Ascending aorta (tissue), 2 donors: Measurements from ENCODE around the gene TNFRSF11A. TPM values are rescaled to one million over a fixed set of nuclear protein-coding genes. Genes with fewer than 3 reads are reported as not detected.

Experiments used
- DNase-seq, 2 donors: peaks; one replicate each; pipeline ENCODE4 v3.0.0-alpha.2; 2019; ENCODE audit warnings: low spot score in 2 of 2
- H3K27ac ChIP-seq, 2 donors: fragments of 200-600 bp; sonication (generic); one replicate each; pipeline ENCODE4 v1.5.1; 2016 to 2017; ENCODE audit warnings: mild to moderate bottlenecking in 1 of 2
- H3K27me3 ChIP-seq: fragments of 200-600 bp; sonication (generic); one replicate; pipeline ENCODE4 v1.5.1; 2017
- H3K36me3 ChIP-seq, 2 donors: fragments of 200-600 bp; sonication (generic); one replicate each; pipeline ENCODE4 v1.5.1; 2016
- H3K4me1 ChIP-seq, 2 donors: fragments of 200-600 bp; sonication (generic); one replicate each; pipeline ENCODE4 v1.5.1; 2016 to 2017; ENCODE audit warnings: mild to moderate bottlenecking in 1 of 2
- H3K4me3 ChIP-seq, 2 donors: fragments of 200-600 bp; sonication (generic); one replicate each; pipeline ENCODE4 v1.5.1; 2016 to 2017; ENCODE audit warnings: mild to moderate bottlenecking in 1 of 2
- H3K9me3 ChIP-seq, 2 donors: fragments of 200-600 bp; sonication (generic); one replicate each; pipeline ENCODE4 v1.5.1; 2016
- CTCF ChIP-seq, 3 experiments: fragments of 200-600 bp in 2 of 3; fragments of 450-650 bp in 1 of 3; sonication (generic) in 2 of 3; IDR thresholded peaks; one replicate each; pipeline ENCODE4 v1.5.1; 2016 to 2019; ENCODE audit warnings: antibody characterized with exemption in 3 of 3, mild to moderate bottlenecking in 1 of 3, moderate library complexity in 1 of 3
- intact Hi-C: fragments of 100-400 bp; cut with DNase I; formaldehyde crosslinking; loops from one replicate; pipeline ENCODE4 v1.15.1; 2023
- total RNA-seq: library from RNA; depleted of rRNA; stranded (reverse); fragments of >200 nt; gene quantifications from one replicate; pipeline ENCODE4 v1.1.0, GENCODE V29; 2016

The TNFRSF11A gene
- total RNA-seq, 1 donor from 2014 or later, result 2.7 TPM

GRCh38 chr18:62386091-62386490, 61.0 kb downstream of the TNFRSF11A start:
- no peaks in the 10 kb centered on the region for H3K36me3 ChIP-seq
- no peak for DNase-seq
- H3K9me3 ChIP-seq, result no peaks in the 10 kb centered on the region
- H3K27me3 ChIP-seq, result no peaks in the 10 kb centered on the region
- no peak for TF ChIP-seq CTCF (IDR thresholded peaks at IDR 0.05)
- H3K27ac ChIP-seq, result no peak overlapping the region
- intact Hi-C loops, result no loop called here
- no peak overlapping the region for H3K4me3 ChIP-seq
- H3K4me1 ChIP-seq, result no peaks in the 10 kb centered on the region

GRCh38 chr18:62386601-62387000, 61.5 kb downstream of the TNFRSF11A start:
- no peak for TF ChIP-seq CTCF (IDR thresholded peaks at IDR 0.05)
- no peaks in the 10 kb centered on the region for H3K36me3 ChIP-seq
- DNase-seq, result no peak
- no peak overlapping the region for H3K27ac ChIP-seq
- H3K4me1 ChIP-seq, result no peaks in the 10 kb centered on the region
- no peak overlapping the region for H3K4me3 ChIP-seq
- no peaks in the 10 kb centered on the region for H3K27me3 ChIP-seq
- no peaks in the 10 kb centered on the region for H3K9me3 ChIP-seq
- intact Hi-C loops, result no loop called here

GRCh38 chr18:62387257-62387656, 62.1 kb downstream of the TNFRSF11A start:
- Histone ChIP-seq H3K27me3 (no peaks in the 10 kb centered on the region), H3K4me1 (no peaks in the 10 kb centered on the region), H3K4me3 (no peak overlapping the region), H3K27ac (no peak overlapping the region), H3K36me3 (no peaks in the 10 kb centered on the region), H3K9me3 (no peaks in the 10 kb centered on the region)
- TF ChIP-seq CTCF (IDR thresholded peaks at IDR 0.05), result no peak
- no peak for DNase-seq
- intact Hi-C loops, result no loop called here

- Histone ChIP-seq H3K27me3 (no peaks in the 10 kb centered on the region), H3K4me3 (no peak overlapping the region), H3K27ac (no peak overlapping the region), H3K36me3 (no peaks in the 10 kb centered on the region), H3K4me1 (no peaks in the 10 kb centered on the region), H3K9me3 (no peaks in the 10 kb centered on the region)
- intact Hi-C loops, result no loop called here
- no peak for DNase-seq
- TF ChIP-seq CTCF (IDR thresholded peaks at IDR 0.05), result no peak
Measured at GRCh38 chr18:62388855-62389760, 64.0 kb downstream of the TNFRSF11A start.

GRCh38 chr18:62389761-62390481, 64.8 kb downstream of the TNFRSF11A start:
- H3K4me1 ChIP-seq, result no peaks in the 10 kb centered on the region
- H3K27me3 ChIP-seq, result no peaks in the 10 kb centered on the region
- H3K27ac ChIP-seq, result no peak overlapping the region
- no peaks in the 10 kb centered on the region for H3K9me3 ChIP-seq
- no peak for TF ChIP-seq CTCF (IDR thresholded peaks at IDR 0.05)
- intact Hi-C loops, result no loop called here
- DNase-seq, result no peak
- no peak overlapping the region for H3K4me3 ChIP-seq
- H3K36me3 ChIP-seq, result no peaks in the 10 kb centered on the region
